SJCRH30 (cell line): ENCODE measurements around the gene TRIM14. TPM values are rescaled to one million over a fixed set of nuclear protein-coding genes. Genes with fewer than 3 reads are reported as not detected.

Experiments used
- DNase-seq, 2 experiments: peaks; one replicate each; pipeline ENCODE4 v3.0.0-alpha.2; 2015 to 2020
- H3K27ac ChIP-seq: fragments of 250-450 bp; sonication (Bioruptor Pico); 2 replicates; pipeline ENCODE4 v1.5.1; 2020; ENCODE audit warnings: mild to moderate bottlenecking, moderate library complexity
- H3K27me3 ChIP-seq: fragments of 250-450 bp; sonication (Bioruptor Pico); 2 replicates; pipeline ENCODE4 v1.5.1; 2020; ENCODE audit warnings: mild to moderate bottlenecking, moderate library complexity
- H3K36me3 ChIP-seq: fragments of 250-450 bp; sonication (Bioruptor Pico); 2 replicates; pipeline ENCODE4 v1.5.1; 2020; ENCODE audit warnings: mild to moderate bottlenecking, moderate library complexity
- H3K4me1 ChIP-seq: fragments of 250-450 bp; sonication (Bioruptor Pico); 2 replicates; pipeline ENCODE4 v1.5.1; 2020; ENCODE audit warnings: mild to moderate bottlenecking, moderate library complexity
- H3K4me3 ChIP-seq: fragments of 250-450 bp; sonication (Bioruptor Pico); 2 replicates; pipeline ENCODE4 v1.5.1; 2020; ENCODE audit warnings: mild to moderate bottlenecking, moderate library complexity
- H3K9me3 ChIP-seq: fragments of 250-450 bp; sonication (Bioruptor Pico); replicated peaks from 2 replicates; pipeline ENCODE4 v1.5.1; 2020; ENCODE audit warnings: mild to moderate bottlenecking, moderate library complexity
- total RNA-seq: library from RNA; depleted of rRNA; stranded (reverse); fragments of >200 nt; shearing (Covaris generic); gene quantifications from 2 replicates; pipeline ENCODE4 v1.2.3, GENCODE V29; 2014; rRNA removed

Gene TRIM14
- total RNA-seq: 0.22 and 0.30 TPM in 2 replicates

GRCh38 chr9:98118640-98119601 lies at the start of gene TRIM14:
TSS of gene TRIM14 (minus strand) at chr9:98119222. CDS start at chr9:98119188, 34 bp downstream.
- Histone ChIP-seq H3K4me3 (no peak within 1 kb of the TSS; the same call in 1 of the 2 replicates), H3K9me3 (no peaks in the 10 kb centered on the region), H3K4me1 (peaks cover 5% of the 10 kb centered on the region; the same call in 1 of the 2 replicates), H3K27ac (no peak within 1 kb of the TSS), H3K36me3 (no peaks in the 10 kb centered on the region), H3K27me3 (peaks cover 3% of the 10 kb centered on the region; the same call in 1 of the 2 replicates)
- DNase-seq: no peak

- Histone ChIP-seq H3K36me3 (no peaks in the 10 kb centered on the region), H3K4me3 (no peak overlapping the region), H3K27me3 (0 out of 2 replicates have a peak, but pooled peaks cover 6% of the 10 kb centered on the region), H3K9me3 (no peaks in the 10 kb centered on the region), H3K27ac (no peak overlapping the region), H3K4me1 (peaks cover 27% of the 10 kb centered on the region)
- no peak for DNase-seq
Observed at GRCh38 chr9:98168153-98168780, 49.2 kb upstream of the TRIM14 start.

- H3K4me1 ChIP-seq: peaks cover 11% of the 10 kb centered on the region
- peaks cover 13% of the 10 kb centered on the region for H3K27me3 ChIP-seq
- DNase-seq: no peak
- no peak overlapping the region for H3K4me3 ChIP-seq
- no peaks in the 10 kb centered on the region for H3K36me3 ChIP-seq
- no peaks in the 10 kb centered on the region for H3K9me3 ChIP-seq
- no peak overlapping the region for H3K27ac ChIP-seq
Observed at GRCh38 chr9:98164912-98165311, 45.9 kb upstream of the TRIM14 start.

- Histone ChIP-seq H3K4me3 (no peak overlapping the region), H3K36me3 (no peaks in the 10 kb centered on the region), H3K27ac (no peak overlapping the region), H3K4me1 (no peaks in the 10 kb centered on the region), H3K27me3 (peaks cover 18% of the 10 kb centered on the region), H3K9me3 (no peaks in the 10 kb centered on the region)
- no peak for DNase-seq
Observed at GRCh38 chr9:98162613-98163012, 43.6 kb upstream of the TRIM14 start.

- Histone ChIP-seq H3K27ac (no peak overlapping the region), H3K36me3 (no peaks in the 10 kb centered on the region), H3K9me3 (no peaks in the 10 kb centered on the region), H3K4me3 (no peak overlapping the region), H3K27me3 (peaks cover 12% of the 10 kb centered on the region), H3K4me1 (no peaks in the 10 kb centered on the region)
- DNase-seq: no peak
Observed at GRCh38 chr9:98161851-98162250, 42.8 kb upstream of the TRIM14 start.

GRCh38 chr9:98159790-98160189 lies 40.8 kb upstream of the TRIM14 start:
- DNase-seq: no peak
- Histone ChIP-seq H3K36me3 (no peaks in the 10 kb centered on the region), H3K4me3 (no peak overlapping the region), H3K27me3 (peaks cover 12% of the 10 kb centered on the region), H3K4me1 (no peaks in the 10 kb centered on the region), H3K27ac (no peak overlapping the region), H3K9me3 (no peaks in the 10 kb centered on the region)

GRCh38 chr9:98159301-98159700 lies 40.3 kb upstream of the TRIM14 start:
- no peak overlapping the region for H3K4me3 ChIP-seq
- H3K27ac ChIP-seq: no peak overlapping the region
- no peaks in the 10 kb centered on the region for H3K4me1 ChIP-seq
- H3K9me3 ChIP-seq: no peaks in the 10 kb centered on the region
- no peaks in the 10 kb centered on the region for H3K36me3 ChIP-seq
- H3K27me3 ChIP-seq: peaks cover 12% of the 10 kb centered on the region
- peak in 1 of 2 experiments; percentile 23 for DNase-seq

GRCh38 chr9:98158071-98158831 lies 39.2 kb upstream of the TRIM14 start:
- no peak for DNase-seq
- H3K9me3 ChIP-seq: no peaks in the 10 kb centered on the region
- no peaks in the 10 kb centered on the region for H3K36me3 ChIP-seq

GRCh38 chr9:98157372-98157771 lies 38.4 kb upstream of the TRIM14 start:
- Histone ChIP-seq H3K27ac (no peak overlapping the region), H3K36me3 (no peaks in the 10 kb centered on the region), H3K27me3 (peaks cover 12% of the 10 kb centered on the region), H3K4me1 (no peaks in the 10 kb centered on the region), H3K9me3 (no peaks in the 10 kb centered on the region), H3K4me3 (no peak overlapping the region)
- no peak for DNase-seq

More at GRCh38 chr9:98158071-98158831, 39.2 kb upstream of the TRIM14 start:
- Histone ChIP-seq H3K27me3 (peaks cover 12% of the 10 kb centered on the region), H3K27ac (no peak overlapping the region), H3K4me3 (no peak overlapping the region), H3K4me1 (no peaks in the 10 kb centered on the region)

- Histone ChIP-seq H3K4me3 (no peak overlapping the region), H3K36me3 (no peaks in the 10 kb centered on the region), H3K27ac (no peak overlapping the region), H3K9me3 (no peaks in the 10 kb centered on the region), H3K27me3 (peaks cover 3% of the 10 kb centered on the region), H3K4me1 (no peaks in the 10 kb centered on the region)
- no peak for DNase-seq
Observed at GRCh38 chr9:98154678-98155077, 35.7 kb upstream of the TRIM14 start.

- Histone ChIP-seq H3K9me3 (no peaks in the 10 kb centered on the region), H3K4me1 (no peaks in the 10 kb centered on the region), H3K27me3 (no peaks in the 10 kb centered on the region), H3K4me3 (no peak overlapping the region), H3K36me3 (no peaks in the 10 kb centered on the region), H3K27ac (no peak overlapping the region)
- no peak for DNase-seq
Observed at GRCh38 chr9:98152526-98152925, 33.5 kb upstream of the TRIM14 start.

GRCh38 chr9:98150721-98151120 lies 31.7 kb upstream of the TRIM14 start:
- Histone ChIP-seq H3K27me3 (no peaks in the 10 kb centered on the region), H3K4me3 (no peak overlapping the region), H3K4me1 (no peaks in the 10 kb centered on the region), H3K9me3 (no peaks in the 10 kb centered on the region), H3K36me3 (no peaks in the 10 kb centered on the region), H3K27ac (no peak overlapping the region)
- DNase-seq: no peak

GRCh38 chr9:98150164-98150563 lies 31.1 kb upstream of the TRIM14 start:
- Histone ChIP-seq H3K9me3 (no peaks in the 10 kb centered on the region), H3K36me3 (no peaks in the 10 kb centered on the region), H3K4me1 (no peaks in the 10 kb centered on the region), H3K27me3 (no peaks in the 10 kb centered on the region), H3K4me3 (no peak overlapping the region), H3K27ac (no peak overlapping the region)
- DNase-seq: no peak

GRCh38 chr9:98149422-98149821 lies 30.4 kb upstream of the TRIM14 start:
- Histone ChIP-seq H3K4me1 (no peaks in the 10 kb centered on the region), H3K36me3 (no peaks in the 10 kb centered on the region), H3K4me3 (no peak overlapping the region), H3K27me3 (no peaks in the 10 kb centered on the region), H3K9me3 (no peaks in the 10 kb centered on the region), H3K27ac (no peak overlapping the region)
- DNase-seq: no peak

GRCh38 chr9:98148486-98148885 lies 29.5 kb upstream of the TRIM14 start:
- no peaks in the 10 kb centered on the region for H3K4me1 ChIP-seq
- H3K27ac ChIP-seq: no peak overlapping the region
- H3K36me3 ChIP-seq: no peaks in the 10 kb centered on the region
- no peaks in the 10 kb centered on the region for H3K27me3 ChIP-seq
- DNase-seq: no peak
- no peaks in the 10 kb centered on the region for H3K9me3 ChIP-seq
- no peak overlapping the region for H3K4me3 ChIP-seq
